Endothelial cell of umbilical vein (primary cell): ENCODE measurements around the gene RET.

Experiments used
- EZH2 ChIP-seq: IDR thresholded peaks from 2 replicates; pipeline ENCODE4 v1.6.1; 2012; ENCODE audit warnings: borderline replicate concordance, low read depth, mild to moderate bottlenecking, moderate library complexity, low read length, inconsistent platforms; ENCODE audit not compliant: severe bottlenecking
- POLR2A ChIP-seq: IDR thresholded peaks from 2 replicates; pipeline ENCODE4 v1.6.1; 2012; ENCODE audit warnings: low read depth, mild to moderate bottlenecking, control low read depth, low read length
- POLR2AphosphoS5 ChIP-seq: IDR thresholded peaks from 2 replicates; pipeline ENCODE4 v1.6.1; 2012; ENCODE audit warnings: low read depth, mild to moderate bottlenecking, control low read depth, low read length, moderate library complexity; ENCODE audit not compliant: insufficient read depth
- TF ChIP-seq, protein P1 (sequence below): IDR thresholded peaks from 2 replicates; pipeline ENCODE4 v1.6.1; 2011; ENCODE audit not compliant: insufficient read depth, insufficient read length
- TF ChIP-seq, protein P2 (sequence below), 2 donors: IDR thresholded peaks; 1 replicate in 1 of 2; 2 replicates in 1 of 2; pipeline ENCODE4 v1.5.1; 2011; ENCODE audit warnings: low read length in 2 of 2, mild to moderate bottlenecking in 2 of 2, moderate library complexity in 2 of 2, control low read depth in 1 of 2, inconsistent platforms in 1 of 2, low read depth in 1 of 2; ENCODE audit not compliant: insufficient read depth in 1 of 2; ENCODE audit errors: extremely low read depth in 1 of 2

- TF ChIP-seq, protein P1, sequence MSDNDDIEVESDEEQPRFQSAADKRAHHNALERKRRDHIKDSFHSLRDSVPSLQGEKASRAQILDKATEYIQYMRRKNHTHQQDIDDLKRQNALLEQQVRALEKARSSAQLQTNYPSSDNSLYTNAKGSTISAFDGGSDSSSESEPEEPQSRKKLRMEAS, result no peak
- TF ChIP-seq, protein P2, sequence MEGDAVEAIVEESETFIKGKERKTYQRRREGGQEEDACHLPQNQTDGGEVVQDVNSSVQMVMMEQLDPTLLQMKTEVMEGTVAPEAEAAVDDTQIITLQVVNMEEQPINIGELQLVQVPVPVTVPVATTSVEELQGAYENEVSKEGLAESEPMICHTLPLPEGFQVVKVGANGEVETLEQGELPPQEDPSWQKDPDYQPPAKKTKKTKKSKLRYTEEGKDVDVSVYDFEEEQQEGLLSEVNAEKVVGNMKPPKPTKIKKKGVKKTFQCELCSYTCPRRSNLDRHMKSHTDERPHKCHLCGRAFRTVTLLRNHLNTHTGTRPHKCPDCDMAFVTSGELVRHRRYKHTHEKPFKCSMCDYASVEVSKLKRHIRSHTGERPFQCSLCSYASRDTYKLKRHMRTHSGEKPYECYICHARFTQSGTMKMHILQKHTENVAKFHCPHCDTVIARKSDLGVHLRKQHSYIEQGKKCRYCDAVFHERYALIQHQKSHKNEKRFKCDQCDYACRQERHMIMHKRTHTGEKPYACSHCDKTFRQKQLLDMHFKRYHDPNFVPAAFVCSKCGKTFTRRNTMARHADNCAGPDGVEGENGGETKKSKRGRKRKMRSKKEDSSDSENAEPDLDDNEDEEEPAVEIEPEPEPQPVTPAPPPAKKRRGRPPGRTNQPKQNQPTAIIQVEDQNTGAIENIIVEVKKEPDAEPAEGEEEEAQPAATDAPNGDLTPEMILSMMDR (IDR thresholded peaks at IDR 0.05; ENCODE audit: extremely low read depth in 1 of 2, insufficient read depth in 1 of 2, low read depth in 1 of 2, low read length in 2 of 2), result no peak
- TF ChIP-seq POLR2AphosphoS5 (no peak), POLR2A (no peak), EZH2 (no peak)
These were observed 77.0 kb downstream of the RET start for GRCh38 chr10:43153901-43154300.
